Parathyroid adenoma (tissue), 2 donors: Measurements from ENCODE around the gene TSPAN3.

ENCODE experiments used
- H2AFZ ChIP-seq: fragments of 300-600 bp; sonication (generic); one replicate; pipeline ENCODE4 v1.7.0; 2017; ENCODE audit warnings: antibody characterized with exemption, mild to moderate bottlenecking
- H3K27ac ChIP-seq: fragments of 300-600 bp; sonication (generic); one replicate; pipeline ENCODE4 v1.7.0; 2017
- H3K27me3 ChIP-seq: fragments of 300-600 bp; sonication (generic); one replicate; pipeline ENCODE4 v1.7.0; 2017; ENCODE audit warnings: low read length; ENCODE audit not compliant: control insufficient read depth, insufficient read depth
- H3K36me3 ChIP-seq: fragments of 300-600 bp; sonication (generic); one replicate; pipeline ENCODE4 v1.7.0; 2017; ENCODE audit warnings: low read length; ENCODE audit not compliant: control insufficient read depth, insufficient read depth
- H3K4me1 ChIP-seq: fragments of 300-600 bp; sonication (generic); one replicate; pipeline ENCODE4 v1.7.0; 2017; ENCODE audit warnings: control low read depth
- H3K4me2 ChIP-seq: fragments of 300-600 bp; sonication (generic); one replicate; pipeline ENCODE4 v1.7.0; 2017; ENCODE audit warnings: low read length
- H3K4me3 ChIP-seq: fragments of 300-600 bp; sonication (generic); one replicate; pipeline ENCODE4 v1.7.0; 2017; ENCODE audit warnings: low read depth, low read length
- H3K79me2 ChIP-seq: fragments of 300-600 bp; sonication (generic); one replicate; pipeline ENCODE4 v1.7.0; 2017; ENCODE audit warnings: control low read depth
- H3K9ac ChIP-seq: fragments of 300-600 bp; sonication (generic); one replicate; pipeline ENCODE4 v1.7.0; 2017; ENCODE audit warnings: mild to moderate bottlenecking
- H3K9me3 ChIP-seq: fragments of 300-600 bp; sonication (generic); one replicate; pipeline ENCODE4 v1.7.0; 2017; ENCODE audit warnings: low read length; ENCODE audit not compliant: control insufficient read depth
- TF ChIP-seq, protein P1 (sequence below): fragments of 300-600 bp; sonication (generic); IDR thresholded peaks from one replicate; pipeline ENCODE4 v1.7.0; 2017; ENCODE audit warnings: antibody characterized with exemption, mild to moderate bottlenecking
- donor health status: primary hyperparathyroidism.

Gene TSPAN3

DNA sequence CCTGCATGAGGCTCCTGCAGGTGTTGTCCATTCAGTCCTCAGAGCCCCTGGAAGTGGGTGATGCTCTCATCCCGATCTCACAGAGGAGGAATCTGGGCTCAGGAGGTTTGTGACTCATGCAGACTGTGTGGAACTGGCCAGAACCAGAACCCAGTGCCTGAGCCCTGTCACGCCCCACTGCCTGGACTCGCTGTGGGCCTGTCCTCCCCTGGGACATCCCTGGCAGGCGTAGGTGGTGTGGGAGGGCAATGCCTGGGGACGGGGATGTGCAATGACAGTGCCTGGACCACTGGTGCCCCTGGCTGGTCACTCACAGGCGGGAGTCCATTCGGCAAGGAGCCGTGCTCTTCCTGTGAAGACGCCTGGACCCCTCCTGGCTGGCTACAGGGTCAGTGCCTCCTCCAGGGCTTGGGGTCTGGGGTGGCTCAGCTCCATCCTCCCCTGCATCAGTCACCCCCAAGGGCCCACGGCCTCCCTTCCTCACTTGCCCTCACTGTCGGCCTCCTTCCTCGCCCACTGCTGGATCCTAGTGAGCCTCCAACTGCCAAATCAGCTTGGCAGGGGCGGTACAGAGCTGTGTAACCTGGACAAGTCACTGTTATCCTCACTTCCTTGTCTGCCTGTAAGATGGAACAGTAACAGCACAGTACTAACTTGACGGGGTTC lies 61.1 kb downstream of the TSPAN3 start:
- no peak overlapping the region for H3K9ac ChIP-seq
- H3K27ac ChIP-seq: no peak overlapping the region
- no peaks in the 10 kb centered on the region for H3K9me3 ChIP-seq
- H3K27me3 ChIP-seq: no peaks in the 10 kb centered on the region
- H3K4me3 ChIP-seq: no peak overlapping the region
- no peaks in the 10 kb centered on the region for H3K79me2 ChIP-seq
- no peaks in the 10 kb centered on the region for H3K36me3 ChIP-seq
- H3K4me2 ChIP-seq: no peak overlapping the region
- H3K4me1 ChIP-seq: no peaks in the 10 kb centered on the region
- TF ChIP-seq, protein P1, sequence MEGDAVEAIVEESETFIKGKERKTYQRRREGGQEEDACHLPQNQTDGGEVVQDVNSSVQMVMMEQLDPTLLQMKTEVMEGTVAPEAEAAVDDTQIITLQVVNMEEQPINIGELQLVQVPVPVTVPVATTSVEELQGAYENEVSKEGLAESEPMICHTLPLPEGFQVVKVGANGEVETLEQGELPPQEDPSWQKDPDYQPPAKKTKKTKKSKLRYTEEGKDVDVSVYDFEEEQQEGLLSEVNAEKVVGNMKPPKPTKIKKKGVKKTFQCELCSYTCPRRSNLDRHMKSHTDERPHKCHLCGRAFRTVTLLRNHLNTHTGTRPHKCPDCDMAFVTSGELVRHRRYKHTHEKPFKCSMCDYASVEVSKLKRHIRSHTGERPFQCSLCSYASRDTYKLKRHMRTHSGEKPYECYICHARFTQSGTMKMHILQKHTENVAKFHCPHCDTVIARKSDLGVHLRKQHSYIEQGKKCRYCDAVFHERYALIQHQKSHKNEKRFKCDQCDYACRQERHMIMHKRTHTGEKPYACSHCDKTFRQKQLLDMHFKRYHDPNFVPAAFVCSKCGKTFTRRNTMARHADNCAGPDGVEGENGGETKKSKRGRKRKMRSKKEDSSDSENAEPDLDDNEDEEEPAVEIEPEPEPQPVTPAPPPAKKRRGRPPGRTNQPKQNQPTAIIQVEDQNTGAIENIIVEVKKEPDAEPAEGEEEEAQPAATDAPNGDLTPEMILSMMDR: no peak
- no peak overlapping the region for H2AFZ ChIP-seq

DNA sequence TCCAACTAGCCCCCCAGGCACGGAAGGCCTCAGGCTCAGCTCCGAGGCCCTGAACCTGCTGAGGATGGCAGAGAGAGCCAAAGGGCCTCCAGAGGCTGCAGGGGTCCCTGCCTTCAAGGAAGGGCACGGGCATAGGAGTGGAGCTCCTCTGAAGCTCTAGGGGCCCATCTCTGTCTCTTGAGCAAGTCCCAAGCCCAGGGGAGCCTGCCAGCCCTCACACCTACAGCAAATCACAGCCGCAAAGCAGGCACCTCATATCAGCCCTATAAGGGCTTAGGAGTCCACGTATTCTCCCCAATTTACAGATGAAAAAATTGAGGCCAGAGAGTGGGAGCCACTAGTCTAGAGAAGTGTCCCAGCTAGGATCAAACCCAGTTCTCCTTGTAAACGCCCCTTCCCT lies 61.7 kb downstream of the TSPAN3 start:
- Histone ChIP-seq H3K36me3 (no peaks in the 10 kb centered on the region), H3K4me2 (no peak overlapping the region), H2AFZ (no peak overlapping the region), H3K9me3 (no peaks in the 10 kb centered on the region), H3K4me3 (no peak overlapping the region), H3K4me1 (no peaks in the 10 kb centered on the region), H3K9ac (no peak overlapping the region), H3K79me2 (no peaks in the 10 kb centered on the region), H3K27ac (no peak overlapping the region), H3K27me3 (no peaks in the 10 kb centered on the region)
- TF ChIP-seq, protein P1: no peak

DNA sequence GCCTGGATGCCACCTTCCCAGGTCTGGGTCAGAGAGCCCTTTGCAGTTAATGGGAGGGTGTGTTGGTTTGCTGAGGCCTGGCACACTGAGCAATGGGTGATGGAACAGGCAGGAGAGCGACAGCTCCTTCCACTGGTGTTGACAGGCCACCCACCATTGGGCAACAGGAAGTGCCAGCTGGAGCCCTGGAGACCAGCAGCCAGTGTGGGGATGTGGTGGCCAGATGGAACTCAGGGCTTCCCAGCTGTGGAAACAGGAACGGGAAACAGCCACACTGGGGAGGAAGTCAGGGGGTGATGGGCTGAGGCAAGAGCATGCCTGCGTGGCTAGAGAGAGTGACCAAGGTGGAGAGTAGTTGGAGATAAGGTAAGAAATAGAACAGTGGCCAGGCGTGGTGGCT lies 66.7 kb downstream of the TSPAN3 start:
- Histone ChIP-seq H3K4me2 (no peak overlapping the region), H3K27me3 (no peaks in the 10 kb centered on the region), H3K9ac (no peak overlapping the region), H3K4me3 (no peak overlapping the region), H3K27ac (no peak overlapping the region), H2AFZ (no peak overlapping the region), H3K9me3 (no peaks in the 10 kb centered on the region), H3K4me1 (no peaks in the 10 kb centered on the region), H3K36me3 (no peaks in the 10 kb centered on the region), H3K79me2 (no peaks in the 10 kb centered on the region)
- TF ChIP-seq, protein P1: no peak

DNA sequence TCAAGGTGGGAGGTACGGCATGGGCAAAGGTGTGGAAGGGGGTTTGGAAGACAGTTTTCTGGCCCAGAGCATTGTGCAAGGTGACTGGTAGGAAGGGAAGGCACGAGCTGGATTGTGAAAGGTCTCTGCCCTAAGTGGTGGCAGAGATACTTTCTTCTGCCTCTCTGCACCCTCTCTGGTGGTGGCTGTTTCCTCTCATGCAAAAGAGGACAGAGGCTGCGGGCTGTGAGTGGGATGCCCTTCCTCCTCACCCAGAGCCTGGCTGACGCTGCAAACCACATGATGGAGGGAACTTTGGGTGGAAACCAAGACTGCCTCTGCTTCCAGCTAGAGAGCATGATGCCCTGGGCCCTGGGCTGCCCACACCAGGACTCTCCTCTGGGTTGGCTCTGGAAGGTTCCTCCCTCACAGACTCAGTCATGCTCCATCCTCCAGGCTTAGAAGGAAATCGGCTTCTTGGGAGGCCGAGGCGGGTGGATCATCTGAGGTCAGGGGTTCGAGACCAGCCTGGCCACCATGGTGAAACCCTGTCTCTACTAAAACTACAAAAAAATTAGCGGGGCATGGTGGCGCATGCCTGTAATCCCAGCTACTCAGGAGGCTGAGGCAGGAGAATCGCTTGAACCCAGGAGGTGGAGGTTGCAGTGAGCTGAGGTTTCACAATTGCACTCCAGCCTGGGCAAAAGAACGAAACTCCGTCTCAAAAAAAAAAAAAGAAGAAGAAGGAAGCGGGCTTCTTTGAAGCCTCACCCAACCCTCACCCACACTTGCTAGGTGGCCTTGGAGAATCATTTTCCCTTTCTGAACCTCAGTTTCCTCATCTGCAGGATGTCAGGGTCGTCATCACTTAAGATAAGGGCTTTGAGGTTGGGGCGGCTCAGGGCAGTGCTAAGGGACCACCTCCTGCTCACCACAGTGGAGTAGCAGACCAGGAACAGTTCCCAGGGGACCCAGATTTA lies 67.7 kb downstream of the TSPAN3 start:
- no peak overlapping the region for H3K27ac ChIP-seq
- H2AFZ ChIP-seq: no peak overlapping the region
- H3K27me3 ChIP-seq: no peaks in the 10 kb centered on the region
- no peaks in the 10 kb centered on the region for H3K4me1 ChIP-seq
- H3K4me2 ChIP-seq: no peak overlapping the region
- no peaks in the 10 kb centered on the region for H3K9me3 ChIP-seq
- TF ChIP-seq, protein P1: no peak
- H3K9ac ChIP-seq: no peak overlapping the region
- H3K79me2 ChIP-seq: no peaks in the 10 kb centered on the region
- no peak overlapping the region for H3K4me3 ChIP-seq
- H3K36me3 ChIP-seq: no peaks in the 10 kb centered on the region
